Adrenal gland (tissue), 12 donors: ENCODE data around the gene CAMTA1. TPM values are rescaled to one million over a fixed set of nuclear protein-coding genes. Genes with fewer than 3 reads are reported as not detected.

Experiments
- DNase-seq, 7 donors: peaks; one replicate each; pipeline ENCODE4 v3.0.0-alpha.2; 2019 to 2020
- H3K27ac ChIP-seq, 5 donors: fragments of 200-600 bp; sonication (generic) in 4 of 5; 1 replicate in 3 of 5; 2 replicates in 2 of 5; pipeline versions ENCODE4 v1.5.1 to v1.8.0; 2016 to 2020; ENCODE audit warnings: mild to moderate bottlenecking in 1 of 5
- H3K27me3 ChIP-seq: fragments of 200-600 bp; 2 replicates; pipeline ENCODE4 v1.8.0; 2021
- H3K36me3 ChIP-seq, 2 donors: fragments of 200-600 bp; replicated peaks in 1 of 2; 1 replicate in 1 of 2; 2 replicates in 1 of 2; pipeline versions ENCODE4 v1.5.1 to v1.8.0; 2018 to 2022
- H3K4me1 ChIP-seq, 2 donors: fragments of 200-600 bp; replicated peaks in 1 of 2; 1 replicate in 1 of 2; 2 replicates in 1 of 2; pipeline versions ENCODE4 v1.5.1 to v1.8.0; 2018 to 2021
- H3K4me3 ChIP-seq, 4 donors: fragments of 200-600 bp; sonication (generic) in 3 of 4; one replicate each; pipeline ENCODE4 v1.5.1; 2016 to 2018
- H3K9me3 ChIP-seq, 3 donors: fragments of 200-600 bp; sonication (generic) in 1 of 3; replicated peaks in 1 of 3; 1 replicate in 2 of 3; 2 replicates in 1 of 3; pipeline versions ENCODE4 v1.5.1 to v1.8.0; 2016 to 2021
- POLR2A ChIP-seq, 2 donors: fragments of 450-650 bp; IDR thresholded peaks; one replicate each; pipeline ENCODE4 v1.6.1; 2017; ENCODE audit warnings: antibody characterized with exemption in 2 of 2, mild to moderate bottlenecking in 2 of 2, moderate library complexity in 1 of 2
- WGBS, 4 donors: extraction: QIAGEN DNeasy Blood & Tissue Kit in 2 of 4; methylation state at CpG; one replicate each; pipeline versions ENCODE4 v1.1.5 to v1.1.7; 2013 to 2017; 5-methylcytosine and 5-hydroxymethylcytosine counted together
- intact Hi-C, 2 donors: fragments of 100-400 bp; cut with DNase I; formaldehyde crosslinking; loops; one replicate each; pipeline versions ENCODE4 v1.14.1 to v1.15.0; 2022 to 2023
- polyA plus RNA-seq, 3 donors: library from polyadenylated mRNA; stranded (reverse); fragments of 200-250 nt in 2 of 3; fragments of 350-450 nt in 1 of 3; fragmentation: Illumina TruSeq in 1 of 3; extraction: RNeasy Lipid Tissue Mini Kit (QIAGEN cat#74804) in 1 of 3; gene quantifications; one replicate each; pipeline ENCODE4 v1.2.3, GENCODE V29; 2013 to 2014
- total RNA-seq, 9 donors: library from RNA; depleted of rRNA in 4 of 9; stranded (reverse); fragments of >200 nt in 4 of 9; fragments of 120-200 nt in 1 of 9; fragmentation: NEBNext Ultra II Directional in 1 of 9; extraction: Animal tissue kit (Norgen Biotek cat#: 25700) in 1 of 9; gene quantifications; one replicate each; pipeline versions ENCODE4 v1.1.0 to v1.2.4, GENCODE V29; 2013 to 2023
- TF ChIP-seq, protein P1 (sequence below), 6 experiments: fragments of 450-650 bp in 4 of 6; fragments of 200-600 bp in 2 of 6; sonication (generic) in 1 of 6; IDR thresholded peaks; 1 replicate in 5 of 6; 2 replicates in 1 of 6; pipeline versions ENCODE4 v1.5.1 to v1.8.0; 2016 to 2021; ENCODE audit warnings: antibody characterized with exemption in 6 of 6, mild to moderate bottlenecking in 2 of 6, moderate library complexity in 1 of 6
- donor health status: healthy with polysubstance abuse.
- donor health status: Bipolar disorder and iron deficiency.
- donor health status: DM: yes; HTN: yes; CAD: no.
- donor health status: DM: no; HTN: no; CAD: no.
- donor health status: DM: no; HTN: no; CAD: no.
- donor health status: DM: yes; HTN: yes; CAD: no.

The CAMTA1 gene
- total and polyA plus RNA-seq, 12 donors = 62.9 to 141 (median 96.9) TPM

DNA sequence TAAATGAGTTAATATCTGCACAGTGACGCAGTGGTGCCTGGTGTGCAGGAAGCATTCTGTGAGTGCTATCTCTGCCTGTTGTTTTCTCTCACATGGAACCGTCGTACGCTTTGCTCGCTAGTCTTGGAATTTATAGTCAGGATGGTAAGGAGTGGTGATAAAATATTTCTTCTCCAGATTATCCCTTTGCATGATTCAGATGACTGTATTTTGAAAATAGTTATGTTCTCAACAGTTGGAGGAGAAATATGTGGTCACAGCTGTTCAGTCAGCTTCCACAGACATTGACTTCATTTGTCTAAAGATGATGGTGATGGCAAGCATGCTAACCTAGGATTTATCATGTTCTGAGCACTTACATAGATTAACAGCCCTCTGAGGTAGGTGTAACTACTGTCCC lies 944.5 kb downstream of the CAMTA1 start:
- Histone ChIP-seq H3K9me3 (no peaks in the 10 kb centered on the region), H3K27ac (no peak overlapping the region), H3K4me1 (peaks cover 0 to 6% of the 10 kb centered on the region in 2 donors), H3K4me3 (no peak overlapping the region), H3K36me3 (no peaks in the 10 kb centered on the region), H3K27me3 (no peaks in the 10 kb centered on the region)
- TF ChIP-seq POLR2A (IDR thresholded peaks at IDR 0.05) = no peak
- TF ChIP-seq, protein P1, sequence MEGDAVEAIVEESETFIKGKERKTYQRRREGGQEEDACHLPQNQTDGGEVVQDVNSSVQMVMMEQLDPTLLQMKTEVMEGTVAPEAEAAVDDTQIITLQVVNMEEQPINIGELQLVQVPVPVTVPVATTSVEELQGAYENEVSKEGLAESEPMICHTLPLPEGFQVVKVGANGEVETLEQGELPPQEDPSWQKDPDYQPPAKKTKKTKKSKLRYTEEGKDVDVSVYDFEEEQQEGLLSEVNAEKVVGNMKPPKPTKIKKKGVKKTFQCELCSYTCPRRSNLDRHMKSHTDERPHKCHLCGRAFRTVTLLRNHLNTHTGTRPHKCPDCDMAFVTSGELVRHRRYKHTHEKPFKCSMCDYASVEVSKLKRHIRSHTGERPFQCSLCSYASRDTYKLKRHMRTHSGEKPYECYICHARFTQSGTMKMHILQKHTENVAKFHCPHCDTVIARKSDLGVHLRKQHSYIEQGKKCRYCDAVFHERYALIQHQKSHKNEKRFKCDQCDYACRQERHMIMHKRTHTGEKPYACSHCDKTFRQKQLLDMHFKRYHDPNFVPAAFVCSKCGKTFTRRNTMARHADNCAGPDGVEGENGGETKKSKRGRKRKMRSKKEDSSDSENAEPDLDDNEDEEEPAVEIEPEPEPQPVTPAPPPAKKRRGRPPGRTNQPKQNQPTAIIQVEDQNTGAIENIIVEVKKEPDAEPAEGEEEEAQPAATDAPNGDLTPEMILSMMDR (IDR thresholded peaks at IDR 0.05) = no peak
- intact Hi-C loops = no loop called here
- DNase-seq = no peak
- WGBS, 4 donors = 92 to 97% (median 93%) methylated on average over 5 of the region's 5 CpGs

DNA sequence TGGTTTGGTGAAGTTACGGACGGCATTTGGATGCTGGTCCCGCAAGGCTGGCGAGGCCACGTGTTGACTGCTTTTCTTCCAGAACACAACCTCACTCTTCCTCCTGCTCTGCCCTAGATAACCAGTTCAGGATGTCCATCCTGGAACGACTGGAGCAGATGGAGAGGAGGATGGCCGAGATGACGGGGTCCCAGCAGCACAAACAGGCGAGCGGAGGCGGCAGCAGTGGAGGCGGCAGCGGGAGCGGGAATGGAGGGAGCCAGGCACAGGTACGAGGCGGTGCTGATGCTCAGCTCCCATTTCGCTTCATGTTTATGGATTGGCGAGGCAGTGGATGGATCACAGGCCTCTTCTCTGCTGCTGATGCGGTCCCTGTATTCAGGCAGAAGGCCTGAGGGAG lies 947.1 kb downstream of the CAMTA1 start:
- H3K4me3 ChIP-seq = no peak overlapping the region
- H3K9me3 ChIP-seq = no peaks in the 10 kb centered on the region
- H3K36me3 ChIP-seq = no peaks in the 10 kb centered on the region
- no peak overlapping the region for H3K27ac ChIP-seq
- intact Hi-C loops = no loop called here
- DNase-seq = no peak
- no peak for TF ChIP-seq POLR2A (IDR thresholded peaks at IDR 0.05)
- TF ChIP-seq, protein P1 (IDR thresholded peaks at IDR 0.05) = no peak
- WGBS, 4 donors = 84 to 96% (median 90%) methylated on average over 19 of the region's 19 CpGs
- H3K4me1 ChIP-seq = no peaks in the 10 kb centered on the region
- no peaks in the 10 kb centered on the region for H3K27me3 ChIP-seq

DNA sequence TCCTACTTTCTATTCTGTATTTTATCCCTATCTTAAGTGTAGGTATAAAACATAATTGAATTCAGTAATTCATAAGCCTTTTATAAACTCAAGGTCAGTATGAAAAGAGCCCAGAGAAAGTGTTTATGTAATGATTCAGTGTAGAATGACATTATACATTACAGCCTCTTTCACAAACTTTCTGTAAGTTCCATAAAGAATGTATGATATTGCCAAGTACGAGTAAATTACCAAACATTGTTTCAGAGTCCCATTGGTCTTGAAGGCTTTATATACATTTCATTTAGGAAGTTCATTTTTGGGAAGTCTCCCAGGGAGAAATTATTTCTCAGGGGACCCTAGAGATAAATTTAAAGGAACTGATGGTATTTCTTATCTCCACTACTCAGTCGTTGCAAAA lies 948.0 kb downstream of the CAMTA1 start:
- H3K36me3 ChIP-seq = no peaks in the 10 kb centered on the region
- WGBS, 4 donors = 67 to 76% (median 73%) methylated on average over 2 of the region's 2 CpGs
- TF ChIP-seq, protein P1 (IDR thresholded peaks at IDR 0.05) = no peak
- no peak for TF ChIP-seq POLR2A (IDR thresholded peaks at IDR 0.05)
- no peak overlapping the region for H3K27ac ChIP-seq
- H3K4me3 ChIP-seq = no peak overlapping the region
- no peaks in the 10 kb centered on the region for H3K4me1 ChIP-seq
- intact Hi-C loops = no loop called here
- DNase-seq = no peak
- no peaks in the 10 kb centered on the region for H3K27me3 ChIP-seq
- no peaks in the 10 kb centered on the region for H3K9me3 ChIP-seq

DNA sequence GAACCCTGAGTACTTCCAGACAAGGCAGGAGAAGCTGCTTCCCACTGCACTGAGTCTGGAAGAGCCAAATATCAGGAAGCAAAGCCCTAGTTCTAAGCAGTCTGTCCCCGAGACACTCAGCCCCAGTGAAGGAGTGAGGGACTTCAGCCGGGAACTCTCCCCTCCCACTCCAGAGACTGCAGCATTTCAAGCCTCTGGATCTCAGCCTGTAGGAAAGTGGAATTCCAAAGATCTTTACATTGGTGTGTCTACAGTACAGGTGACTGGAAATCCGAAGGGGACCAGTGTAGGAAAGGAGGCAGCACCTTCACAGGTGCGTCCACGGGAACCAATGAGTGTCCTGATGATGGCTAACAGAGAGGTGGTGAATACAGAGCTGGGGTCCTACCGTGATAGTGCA lies 952.8 kb downstream of the CAMTA1 start:
- Histone ChIP-seq H3K9me3 (no peaks in the 10 kb centered on the region), H3K27me3 (no peaks in the 10 kb centered on the region), H3K4me1 (no peaks in the 10 kb centered on the region), H3K36me3 (no peaks in the 10 kb centered on the region), H3K4me3 (no peak overlapping the region), H3K27ac (no peak overlapping the region)
- no peak for DNase-seq
- 88 to 96% (median 93%) methylated on average over 6 of the region's 6 CpGs for WGBS, 4 donors
- no peak for TF ChIP-seq POLR2A (IDR thresholded peaks at IDR 0.05)
- TF ChIP-seq, protein P1 (IDR thresholded peaks at IDR 0.05) = no peak
- intact Hi-C loops = no loop called here
